DMS53 (cell line): ENCODE data around the gene MYRF.

ENCODE experiments used
- DNase-seq: peaks from one replicate; lab custom pipeline; 2025; lab: John Stamatoyannopoulos, UW

The MYRF gene

DNA sequence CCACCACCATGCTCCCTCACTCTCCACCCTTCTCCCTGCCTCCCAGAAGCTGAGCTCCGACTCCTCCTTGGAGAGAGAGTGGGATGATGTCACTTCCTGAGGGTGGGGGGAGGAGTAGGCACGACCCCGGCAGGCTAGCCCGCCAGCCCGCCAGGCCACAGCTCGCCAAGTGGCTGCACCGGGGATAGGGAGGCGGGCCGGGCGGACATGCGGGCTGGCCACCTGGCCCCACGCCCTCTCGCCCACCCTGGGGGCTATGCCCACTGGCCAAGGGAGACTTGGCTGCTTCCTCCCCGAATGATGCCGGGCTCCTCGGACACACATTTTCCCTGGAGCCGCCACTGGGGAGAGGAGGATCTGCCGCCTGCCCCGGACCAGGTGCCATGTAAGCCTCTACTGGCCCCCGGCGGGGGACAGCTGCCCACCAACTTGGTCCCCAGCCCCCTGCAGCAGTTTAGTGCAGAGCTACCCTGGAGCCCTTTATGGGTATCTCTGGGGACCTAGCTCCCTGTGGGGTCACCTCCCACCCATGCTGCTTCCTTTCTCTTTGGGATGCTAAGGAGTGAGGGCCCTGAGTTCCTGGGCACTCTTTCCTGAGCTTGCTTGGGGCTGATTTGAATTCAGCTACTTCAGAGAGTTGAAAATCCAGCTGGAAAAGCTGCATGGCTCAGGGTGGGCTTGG, 33.7 kb upstream of the MYRF start:
- no peak for DNase-seq

GRCh38 chr11:61719978-61720377, 32.5 kb upstream of the MYRF start:
- DNase-seq, result no peak

DNA sequence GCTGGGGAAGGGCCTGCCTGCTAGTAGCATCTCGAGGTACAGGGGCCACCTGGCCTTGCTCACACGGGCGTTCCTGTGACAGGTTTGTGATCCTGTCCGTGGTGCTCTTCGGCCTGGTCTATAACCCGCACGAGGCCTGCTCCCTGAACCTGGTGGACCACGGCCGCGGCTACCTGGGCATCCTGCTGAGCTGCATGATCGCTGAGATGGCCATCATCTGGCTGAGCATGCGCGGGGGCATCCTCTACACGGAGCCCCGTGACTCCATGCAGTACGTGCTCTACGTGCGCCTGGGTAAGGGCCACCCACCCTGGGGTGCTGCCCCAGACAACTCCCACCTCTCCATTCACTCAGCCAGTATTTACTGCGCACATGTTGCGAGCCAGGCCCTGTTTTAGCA, 31.8 kb upstream of the MYRF start:
- no peak for DNase-seq

DNA sequence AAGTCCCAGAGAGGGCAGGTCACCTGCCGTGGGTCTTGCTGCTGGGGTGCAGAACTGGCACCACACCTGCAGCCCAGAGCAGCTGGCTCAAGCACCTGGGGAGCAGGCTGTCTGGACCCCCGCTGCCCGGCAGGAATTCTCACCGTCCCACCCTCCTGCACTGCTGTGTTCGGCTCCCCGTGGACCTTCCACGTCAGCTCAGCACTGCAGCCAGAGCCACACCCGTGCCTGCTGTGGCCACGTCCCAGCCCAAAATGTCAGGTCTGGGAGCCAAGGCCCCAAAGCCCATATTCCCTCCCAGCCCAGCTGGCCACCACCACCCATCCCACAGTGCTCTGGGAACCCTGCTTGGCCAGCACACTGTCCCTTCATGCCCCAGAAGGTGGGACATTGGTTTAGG, 28.0 kb upstream of the MYRF start:
- DNase-seq, result no peak

- DNase-seq, result peak; percentile 25
Observed at GRCh38 chr11:61725781-61726231, 26.6 kb upstream of the MYRF start.

GRCh38 chr11:61726775-61727174, 25.7 kb upstream of the MYRF start:
- DNase-seq, result no peak

- DNase-seq, result no peak
Observed at GRCh38 chr11:61727401-61727811, 25.0 kb upstream of the MYRF start.

GRCh38 chr11:61728066-61728939, 24.1 kb upstream of the MYRF start:
- peak; percentile 41 for DNase-seq

- DNase-seq, result peak; percentile 61
Observed at GRCh38 chr11:61728940-61729219, 23.6 kb upstream of the MYRF start.

- DNase-seq, result peak; percentile 96
Observed at GRCh38 chr11:61730240-61730994, 22.0 kb upstream of the MYRF start.

GRCh38 chr11:61731211-61731951, 21.1 kb upstream of the MYRF start:
- no peak for DNase-seq

DNA sequence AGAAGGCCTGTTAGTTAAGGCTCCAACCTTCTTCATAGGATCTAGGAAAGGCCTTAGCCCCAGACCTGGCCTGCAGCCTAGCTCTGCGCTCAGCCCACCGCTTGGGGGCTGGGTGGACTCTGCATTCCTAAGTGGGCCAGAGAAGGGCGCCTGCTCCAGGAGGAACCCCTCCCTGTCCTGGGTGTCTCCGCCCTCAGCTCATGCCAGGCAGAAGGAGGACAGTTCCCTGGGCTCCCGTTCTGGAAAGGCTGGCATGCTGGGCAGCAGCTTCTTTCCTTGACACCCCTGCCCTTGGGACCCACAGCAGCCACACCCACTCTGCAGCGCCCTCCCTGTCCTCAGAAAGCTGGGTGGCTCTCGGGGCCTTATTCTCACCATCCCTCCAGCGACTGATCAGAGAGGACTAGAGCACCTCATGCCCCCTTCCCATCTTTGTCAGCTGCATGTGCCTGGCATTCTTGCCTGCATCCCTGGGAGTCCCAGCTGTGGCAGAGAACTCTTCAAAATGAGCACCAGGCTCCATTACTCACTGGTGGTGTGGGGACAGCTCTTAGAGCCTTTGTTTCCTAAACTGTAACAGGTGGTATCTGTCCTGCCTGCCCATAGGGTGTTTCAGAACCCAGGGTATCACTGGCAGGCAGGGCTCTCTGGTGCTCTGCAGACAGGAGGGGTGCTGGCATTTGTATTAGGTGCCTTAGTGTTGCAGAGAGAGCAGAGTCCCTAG, 20.3 kb upstream of the MYRF start:
- DNase-seq, result no peak

DNA sequence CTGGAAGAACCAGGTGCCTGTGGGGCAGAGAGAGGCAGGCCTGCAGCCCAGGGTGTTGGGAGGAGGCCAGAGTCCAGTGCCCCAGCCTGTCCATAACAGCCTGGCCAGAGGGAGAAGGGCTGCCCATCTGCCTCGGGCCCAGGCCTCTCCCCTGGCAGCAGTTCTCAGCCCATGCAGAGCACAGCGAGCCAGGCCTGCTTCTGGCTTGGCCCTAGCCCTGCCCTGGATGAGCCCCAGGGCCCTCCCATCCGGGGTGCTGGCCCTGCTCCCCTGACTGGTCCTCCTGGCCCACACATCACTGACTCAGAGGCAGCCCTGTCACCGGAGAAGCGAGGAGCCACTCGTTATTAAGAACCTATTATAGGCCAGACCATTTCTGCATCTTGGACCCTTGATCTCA, 19.7 kb upstream of the MYRF start:
- no peak for DNase-seq

DNA sequence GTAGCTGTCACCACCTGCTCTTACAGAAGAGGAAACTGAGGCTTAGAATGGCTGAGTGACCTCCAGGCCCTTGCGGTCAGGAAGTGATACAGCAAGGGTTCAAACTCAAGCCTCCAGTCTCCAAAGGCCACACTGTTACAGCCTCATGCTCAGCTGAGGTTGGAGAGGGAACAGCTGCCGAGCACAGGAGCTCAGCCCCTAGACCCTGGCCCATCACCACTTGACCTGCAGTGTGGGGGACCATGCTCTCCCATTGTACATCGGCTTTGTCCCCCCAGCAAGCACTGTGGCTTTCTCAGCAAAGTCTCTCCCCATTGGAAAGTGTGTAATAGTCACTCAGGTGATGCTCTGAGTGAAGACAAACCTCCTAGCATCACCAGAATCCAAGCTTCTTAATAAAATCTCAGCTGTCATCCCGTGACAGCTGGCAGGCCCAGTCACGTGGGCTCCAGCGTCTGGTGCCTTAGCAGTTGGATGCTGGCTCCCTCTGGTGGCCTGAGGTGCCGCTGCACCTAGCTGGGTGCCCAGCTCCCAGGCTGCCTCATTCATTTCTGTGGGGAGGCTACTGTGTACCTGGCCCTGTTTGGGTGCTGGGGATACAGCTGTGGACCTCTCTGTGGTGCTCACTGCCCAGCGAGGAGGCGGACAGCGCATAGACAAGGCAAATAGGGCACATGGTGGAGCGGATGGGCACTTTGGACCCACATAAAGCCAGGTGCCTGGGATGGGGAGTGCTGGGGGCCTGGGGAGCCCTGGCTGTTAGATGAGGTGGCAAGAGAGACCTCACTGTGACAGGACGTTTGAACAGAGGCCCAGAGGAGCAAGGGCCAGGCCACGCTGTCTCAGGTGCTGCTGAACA, 19.1 kb upstream of the MYRF start:
- peak; percentile 93 for DNase-seq

- no peak for DNase-seq
Observed at GRCh38 chr11:61734767-61735166, 17.7 kb upstream of the MYRF start.

- no peak for DNase-seq
Observed at GRCh38 chr11:61735391-61735790, 17.0 kb upstream of the MYRF start.

- no peak for DNase-seq
Observed at GRCh38 chr11:61736310-61736709, 16.1 kb upstream of the MYRF start.

DNA sequence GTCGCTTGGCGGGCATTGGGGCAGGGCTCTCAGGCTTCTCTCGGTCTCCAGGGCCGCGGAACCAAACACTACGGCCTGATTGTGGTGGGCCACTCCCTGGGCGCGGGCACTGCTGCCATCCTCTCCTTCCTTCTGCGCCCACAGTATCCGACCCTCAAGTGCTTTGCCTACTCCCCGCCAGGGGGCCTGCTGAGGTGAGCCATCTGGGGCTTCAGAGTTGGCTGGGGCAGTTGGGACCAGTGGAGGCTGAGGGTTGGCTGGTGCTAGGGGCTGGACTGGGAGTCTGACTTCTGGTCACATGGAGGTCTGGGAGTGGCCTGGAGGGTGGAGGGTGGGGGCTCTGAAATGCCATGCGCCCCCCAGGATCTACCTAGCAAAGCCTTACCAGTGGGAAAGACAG, 15.3 kb upstream of the MYRF start:
- no peak for DNase-seq

DNA sequence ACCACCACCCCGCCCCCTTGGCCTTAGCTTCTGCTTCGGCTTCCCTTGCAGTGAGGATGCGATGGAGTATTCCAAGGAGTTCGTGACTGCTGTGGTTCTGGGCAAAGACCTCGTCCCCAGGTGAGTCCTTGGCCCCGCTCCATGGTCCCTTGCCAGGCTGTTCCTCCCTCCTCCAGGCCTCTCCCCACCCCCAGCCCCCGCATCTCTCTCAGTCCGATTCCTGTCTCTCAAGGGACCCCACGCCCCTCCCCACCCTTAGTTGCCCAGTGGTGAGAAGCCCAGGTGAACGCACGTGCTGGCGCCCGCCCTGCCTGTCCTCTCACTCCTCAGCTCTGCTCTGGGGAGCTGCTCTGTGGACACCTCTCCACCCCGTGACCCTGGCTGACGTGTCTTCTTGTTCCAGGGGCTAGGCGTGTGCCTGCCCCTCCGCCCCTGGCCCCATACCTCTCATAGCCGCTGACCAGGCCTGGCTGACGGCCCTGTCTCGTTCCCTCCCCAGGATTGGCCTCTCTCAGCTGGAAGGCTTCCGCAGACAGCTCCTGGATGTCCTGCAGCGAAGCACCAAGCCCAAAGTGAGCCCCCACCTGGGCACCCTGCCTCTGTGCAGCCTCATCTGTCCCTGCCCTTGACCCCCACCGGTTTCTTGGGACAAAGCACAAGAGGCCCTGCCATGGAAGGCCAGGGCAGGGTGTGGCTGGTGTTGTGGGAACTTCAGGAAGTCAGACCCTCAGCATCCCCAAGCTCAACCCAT, 14.6 kb upstream of the MYRF start:
- DNase-seq, result no peak

- no peak for DNase-seq
Observed at GRCh38 chr11:61738776-61739175, 13.7 kb upstream of the MYRF start.
